NT2/D1 (cell line): ENCODE data around the gene TNFRSF13B.
"Not testable (repeated sequence)": the region's sequence is repeated elsewhere in the genome, so short reads cannot be mapped to it uniquely, and the experiment has no call there.

Source experiments
- DNase-seq: peaks from one replicate; pipeline ENCODE4 v3.0.0-alpha.2; 2011; ENCODE audit warnings: low read depth, low spot score
- H3K27me3 ChIP-seq: 2 replicates; pipeline ENCODE4 v1.6.0; 2011; ENCODE audit warnings: mild to moderate bottlenecking; ENCODE audit not compliant: insufficient read length, insufficient read depth
- H3K36me3 ChIP-seq: 2 replicates; pipeline ENCODE4 v1.6.1; 2011; ENCODE audit warnings: mild to moderate bottlenecking, low read length, mixed read lengths; ENCODE audit not compliant: insufficient read depth, insufficient read length
- H3K4me1 ChIP-seq: 2 replicates; pipeline ENCODE4 v1.5.1; 2011; ENCODE audit not compliant: insufficient read depth, insufficient read length
- H3K4me3 ChIP-seq: 2 replicates; pipeline ENCODE4 v1.5.1; 2011; ENCODE audit warnings: low read depth; ENCODE audit not compliant: insufficient read length
- H3K9ac ChIP-seq: 2 replicates; pipeline ENCODE4 v1.6.0; 2011; ENCODE audit warnings: low read depth; ENCODE audit not compliant: insufficient read length
- H3K9me3 ChIP-seq: 2 replicates; pipeline ENCODE4 v1.5.1; 2011; ENCODE audit warnings: mild to moderate bottlenecking, low read length; ENCODE audit not compliant: insufficient read depth
- SUZ12 ChIP-seq: IDR thresholded peaks from 2 replicates; pipeline ENCODE4 v1.6.1; 2011; ENCODE audit not compliant: insufficient read length, insufficient read depth; ENCODE audit errors: extremely low read depth
- YY1 ChIP-seq: IDR thresholded peaks from 2 replicates; pipeline ENCODE4 v1.6.1; 2011; ENCODE audit not compliant: insufficient read length, insufficient read depth
- ZNF274 ChIP-seq: IDR thresholded peaks from 2 replicates; pipeline ENCODE4 v1.6.1; 2011; ENCODE audit warnings: mild to moderate bottlenecking, low read depth, low read length

TNFRSF13B gene

GRCh38 chr17:17001076-17001777 lies 29.3 kb upstream of the TNFRSF13B start:
- Histone ChIP-seq H3K9me3 (no peaks in the 10 kb centered on the region; the same call in 1 of the 2 replicates), H3K27me3 (no peaks in the 10 kb centered on the region), H3K9ac (no peak overlapping the region), H3K4me1 (peaks cover 7% of the 10 kb centered on the region), H3K4me3 (no peak overlapping the region), H3K36me3 (no peaks in the 10 kb centered on the region)
- TF ChIP-seq YY1: no peak
- TF ChIP-seq SUZ12: no peak
- TF ChIP-seq ZNF274: no peak
- no peak for DNase-seq

- no peak for TF ChIP-seq SUZ12
- no peak for TF ChIP-seq YY1
- no peak for TF ChIP-seq ZNF274
- H3K9ac ChIP-seq: no peak overlapping the region
- H3K4me3 ChIP-seq: no peak overlapping the region
- H3K36me3 ChIP-seq: no peaks in the 10 kb centered on the region
- peaks cover 7% of the 10 kb centered on the region for H3K4me1 ChIP-seq
- no peaks in the 10 kb centered on the region for H3K27me3 ChIP-seq
- DNase-seq: no peak
- H3K9me3 ChIP-seq: no peaks in the 10 kb centered on the region; the same call in 1 of the 2 replicates
These were observed 28.2 kb upstream of the TNFRSF13B start for GRCh38 chr17:16999931-17000625.

GRCh38 chr17:16997514-16998429 lies 25.9 kb upstream of the TNFRSF13B start:
- Histone ChIP-seq H3K4me1 (peaks cover 7% of the 10 kb centered on the region), H3K36me3 (no peaks in the 10 kb centered on the region), H3K27me3 (no peaks in the 10 kb centered on the region), H3K4me3 (no peak overlapping the region), H3K9me3 (peaks cover 13% of the 10 kb centered on the region), H3K9ac (no peak overlapping the region)
- TF ChIP-seq YY1: no peak
- no peak for TF ChIP-seq ZNF274
- no peak for TF ChIP-seq SUZ12
- no peak for DNase-seq

- peaks cover 13% of the 10 kb centered on the region for H3K9me3 ChIP-seq
- not testable (repeated sequence) for H3K4me3 ChIP-seq, H3K9ac ChIP-seq, H3K36me3 ChIP-seq, H3K4me1 ChIP-seq, DNase-seq, H3K27me3 ChIP-seq
These were observed 24.8 kb upstream of the TNFRSF13B start for GRCh38 chr17:16996726-16997125.

DNA sequence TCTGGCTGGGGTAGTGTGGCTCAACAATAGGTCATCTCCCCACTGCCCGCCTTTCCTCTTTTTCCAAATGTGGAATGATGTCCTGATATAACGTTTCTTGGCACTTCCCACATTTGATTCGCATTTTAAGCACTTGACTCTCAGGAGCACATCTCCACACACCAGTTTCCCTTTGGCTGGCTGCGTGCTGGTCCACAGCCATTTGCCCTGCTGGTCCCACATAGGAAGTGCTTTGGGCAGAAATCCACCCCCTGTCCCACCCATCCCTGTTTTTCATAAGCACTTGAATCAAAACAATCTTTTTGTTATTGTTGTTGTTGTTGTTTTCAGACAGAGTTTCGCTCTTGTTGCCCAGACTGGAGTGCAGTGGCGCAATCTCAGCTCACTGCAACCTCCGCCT lies 24.0 kb upstream of the TNFRSF13B start:
- Histone ChIP-seq H3K27me3 (no peaks in the 10 kb centered on the region), H3K9me3 (peaks cover 13% of the 10 kb centered on the region), H3K4me3 (no peak overlapping the region), H3K36me3 (no peaks in the 10 kb centered on the region), H3K4me1 (peaks cover under 1% of the 10 kb centered on the region), H3K9ac (no peak overlapping the region)
- DNase-seq: no peak
- no peak for TF ChIP-seq YY1
- no peak for TF ChIP-seq ZNF274
- no peak for TF ChIP-seq SUZ12

GRCh38 chr17:16994631-16995030 lies 22.7 kb upstream of the TNFRSF13B start:
- H3K36me3 ChIP-seq: no peaks in the 10 kb centered on the region
- H3K9me3 ChIP-seq: peaks cover 13% of the 10 kb centered on the region
- no peak overlapping the region for H3K4me3 ChIP-seq
- TF ChIP-seq ZNF274: no peak
- TF ChIP-seq YY1: no peak
- TF ChIP-seq SUZ12: no peak
- DNase-seq: no peak
- no peak overlapping the region for H3K9ac ChIP-seq
- H3K27me3 ChIP-seq: no peaks in the 10 kb centered on the region
- H3K4me1 ChIP-seq: no peaks in the 10 kb centered on the region

GRCh38 chr17:16991349-16992009 lies 19.6 kb upstream of the TNFRSF13B start:
- no peak overlapping the region for H3K9ac ChIP-seq
- TF ChIP-seq YY1 (no peak), ZNF274 (no peak), SUZ12 (no peak)

More at GRCh38 chr17:16991349-16992009, 19.6 kb upstream of the TNFRSF13B start:
- H3K36me3 ChIP-seq: no peaks in the 10 kb centered on the region
- no peak overlapping the region for H3K4me3 ChIP-seq
- H3K4me1 ChIP-seq: peaks cover 3% of the 10 kb centered on the region
- DNase-seq: peak; percentile 43
- no peaks in the 10 kb centered on the region for H3K27me3 ChIP-seq
- H3K9me3 ChIP-seq: peaks cover 13% of the 10 kb centered on the region
